HG02759 (cell line): Measurements from ENCODE around the gene AUTS2.
"Not testable (repeated sequence)": the region's sequence is repeated elsewhere in the genome, so short reads cannot be mapped to it uniquely, and the experiment has no call there.

Experiments used
- ATAC-seq: cut with Tn5 transposase; IDR thresholded peaks from one replicate; pipeline ENCODE4 v1.9.1; 2021; ENCODE audit warnings: mild to moderate bottlenecking, moderate library complexity; ENCODE audit not compliant: unreplicated experiment

AUTS2 gene

GRCh38 chr7:70793821-70794220 is 1195.5 kb downstream of the AUTS2 start:
- no peak for ATAC-seq

- ATAC-seq = no peak
Observed at GRCh38 chr7:70794962-70795361, 1196.7 kb downstream of the AUTS2 start.

- no peak for ATAC-seq
Observed at GRCh38 chr7:70795948-70796347, 1197.7 kb downstream of the AUTS2 start.

- ATAC-seq = no peak
Observed at GRCh38 chr7:70797109-70797514, 1198.8 kb downstream of the AUTS2 start.

- ATAC-seq = no peak
Observed at GRCh38 chr7:70799841-70800405, 1201.6 kb downstream of the AUTS2 start.

GRCh38 chr7:70805360-70805759 is 1207.1 kb downstream of the AUTS2 start:
- ATAC-seq = peak; percentile 78

- no peak for ATAC-seq
Observed at GRCh38 chr7:70807650-70808049, 1209.4 kb downstream of the AUTS2 start.

GRCh38 chr7:70808876-70809275 is 1210.6 kb downstream of the AUTS2 start:
- ATAC-seq = no peak

- ATAC-seq = no peak
Observed at GRCh38 chr7:70810558-70811139, 1212.4 kb downstream of the AUTS2 start.

- no peak for ATAC-seq
Observed at GRCh38 chr7:70812511-70812910, 1214.2 kb downstream of the AUTS2 start.

GRCh38 chr7:70822490-70822889 is 1224.2 kb downstream of the AUTS2 start:
- ATAC-seq = not testable (repeated sequence)

GRCh38 chr7:70829221-70830059 is 1231.2 kb downstream of the AUTS2 start:
- ATAC-seq = peak; percentile 94

- no peak for ATAC-seq
Observed at GRCh38 chr7:70830060-70830395, 1231.8 kb downstream of the AUTS2 start.

- ATAC-seq = no peak
Observed at GRCh38 chr7:70830426-70830825, 1232.2 kb downstream of the AUTS2 start.

GRCh38 chr7:70833726-70834125 is 1235.5 kb downstream of the AUTS2 start:
- ATAC-seq = no peak

GRCh38 chr7:70834424-70834823 is 1236.1 kb downstream of the AUTS2 start:
- ATAC-seq = no peak

GRCh38 chr7:70835658-70836057 is 1237.4 kb downstream of the AUTS2 start:
- ATAC-seq = no peak

GRCh38 chr7:70836279-70836678 is 1238.0 kb downstream of the AUTS2 start:
- ATAC-seq = no peak

- no peak for ATAC-seq
Observed at GRCh38 chr7:70836946-70837345, 1238.7 kb downstream of the AUTS2 start.

- no peak for ATAC-seq
Observed at GRCh38 chr7:70837589-70837988, 1239.3 kb downstream of the AUTS2 start.

GRCh38 chr7:70838292-70838907 is 1240.1 kb downstream of the AUTS2 start:
- no peak for ATAC-seq
